Sciatic nerve (tissue), 2 donors: ENCODE results near the gene MLLT10. TPM values are rescaled to one million over a fixed set of nuclear protein-coding genes. Genes with fewer than 3 reads are reported as not detected.

Source experiments
- ATAC-seq: fragments of 200-7000 bp; cut with Tn5 transposase; one replicate; pipeline ENCODE4 v1.9.1; 2020; ENCODE audit warnings: mild to moderate bottlenecking, moderate library complexity
- DNase-seq: peaks from one replicate; pipeline ENCODE4 v3.0.0-alpha.2; 2020; ENCODE audit warnings: low spot score
- intact Hi-C: fragments of 100-400 bp; cut with DNase I; formaldehyde crosslinking; loops from one replicate; pipeline ENCODE4 v1.14.2; 2022
- microRNA-seq: library from miRNA; unstranded; fragments of <30 nt; microRNA quantifications from one replicate; pipeline ENCODE4 v1.2.0, GENCODE V29; 2020
- total RNA-seq: library from RNA; stranded (reverse); fragmentation: NEBNext Ultra II Directional; extraction: Animal tissue kit (Norgen Biotek cat#: 25700); gene quantifications from one replicate; pipeline ENCODE4 v1.2.1, GENCODE V29; 2021
- donor health status: DM: no; HTN: no; CAD: no.
- donor health status: DM: no; HTN: no; CAD: no.

The MLLT10 gene
- total RNA-seq, 1 donor from 2014 or later = 68.1 TPM

- ATAC-seq = no peak
- intact Hi-C loops = no loop called here
Observed at GRCh38 chr10:21771219-21771618, 237.2 kb downstream of the MLLT10 start.

GRCh38 chr10:21776883-21777282 is 242.9 kb downstream of the MLLT10 start:
- intact Hi-C loops = no loop called here
- ATAC-seq (no peak), DNase-seq (no peak)

More at GRCh38 chr10:21771219-21771618, 237.2 kb downstream of the MLLT10 start:
- DNase-seq = no peak

GRCh38 chr10:21791276-21791675 is 257.2 kb downstream of the MLLT10 start:
- DNase-seq (no peak), ATAC-seq (no peak)
- intact Hi-C loops = no loop called here

Small RNA genes within 50 kb of the gene (microRNA-seq; reads per million reads assigned to microRNA genes)
- not detected for gene MIR1915

Other genes with a start within 250 kb of the MLLT10 start
- 3.1 TPM for gene SKIDA1, start 8.6 kb upstream of the MLLT10 start, total RNA-seq